ENCODE measurements around the gene PLA2R1.

PLA2R1 gene

GRCh38 chr2:160062292-160063005 is at the start of gene PLA2R1:
PLA2R1 (minus strand) TSS chr2:160062615; CDS start chr2:160062403, 212 bp downstream.
- H3K4me2 ChIP-seq (ENCODE audit: low read depth, low read length, poor library complexity, severe bottlenecking) = no peak within 1 kb of the TSS

DNA sequence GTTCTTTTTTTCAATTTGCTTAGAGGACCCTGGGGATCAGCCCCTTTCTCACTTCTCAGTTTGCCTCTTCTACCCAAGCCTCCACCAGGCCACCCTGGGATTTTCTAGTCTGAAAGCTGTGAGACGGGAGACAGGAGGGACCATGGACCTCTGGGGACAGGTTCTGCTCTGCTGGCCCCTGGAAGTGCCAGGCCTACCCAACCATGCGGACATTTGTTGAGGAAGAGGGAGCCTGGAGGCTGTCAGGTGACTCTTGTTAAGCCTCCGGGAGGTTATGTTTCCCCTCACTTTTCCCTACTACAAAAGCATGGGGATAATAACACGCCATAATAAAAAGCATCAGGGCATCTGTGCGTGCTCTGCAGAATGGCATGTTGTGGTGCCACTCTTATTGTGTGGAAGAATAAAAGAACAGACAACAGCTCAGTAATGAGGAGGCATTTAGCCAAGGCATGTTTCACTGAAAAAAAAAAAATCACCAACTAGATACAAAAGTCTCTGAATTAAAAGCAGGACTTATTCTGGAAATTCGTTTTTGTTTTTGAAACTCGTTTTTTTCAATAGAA is 48.3 kb upstream of the PLA2R1 start:
- no peaks in the 10 kb centered on the region for H3K27me3 ChIP-seq (ENCODE audit: insufficient read depth, low read length, poor library complexity, severe bottlenecking)

More at GRCh38 chr2:160062292-160063005, at the start of gene PLA2R1:
- Histone ChIP-seq H3K9ac (ENCODE audit: low read depth, low read length, poor library complexity, severe bottlenecking) (no peak within 1 kb of the TSS), H2AFZ (ENCODE audit: low read length) (no peak within 1 kb of the TSS), H3K4me3 (ENCODE audit: low read length, poor library complexity, severe bottlenecking) (no peak within 1 kb of the TSS), H3K79me2 (ENCODE audit: insufficient read depth, low read length) (no peaks in the 10 kb centered on the region), H3F3A (ENCODE audit: low read depth) (no peaks in the 10 kb centered on the region), H3K36me3 (ENCODE audit: insufficient read depth, low read length) (no peaks in the 10 kb centered on the region), H4K20me1 (ENCODE audit: insufficient read depth, low read length, poor library complexity, severe bottlenecking) (no peaks in the 10 kb centered on the region), H3K9me3 (ENCODE audit: insufficient read depth, low read depth, low read length) (0 out of 2 replicates have a peak, but pooled peaks cover under 1% of the 10 kb centered on the region), H3K9me2 (replicated peaks; ENCODE audit: low read depth, low read length) (no peaks in the 10 kb centered on the region), H3K4me1 (ENCODE audit: insufficient read depth, low read length, poor library complexity, severe bottlenecking) (no peaks in the 10 kb centered on the region), H3K27me3 (ENCODE audit: insufficient read depth, low read length, poor library complexity, severe bottlenecking) (no peaks in the 10 kb centered on the region)
- TF ChIP-seq CTCF (conservative IDR thresholded peaks at IDR 0.05; ENCODE audit: low read length) = no peak
- TF ChIP-seq EZH2phosphoT487 (IDR thresholded peaks at IDR 0.05; ENCODE audit: borderline replicate concordance) = no peak

DNA sequence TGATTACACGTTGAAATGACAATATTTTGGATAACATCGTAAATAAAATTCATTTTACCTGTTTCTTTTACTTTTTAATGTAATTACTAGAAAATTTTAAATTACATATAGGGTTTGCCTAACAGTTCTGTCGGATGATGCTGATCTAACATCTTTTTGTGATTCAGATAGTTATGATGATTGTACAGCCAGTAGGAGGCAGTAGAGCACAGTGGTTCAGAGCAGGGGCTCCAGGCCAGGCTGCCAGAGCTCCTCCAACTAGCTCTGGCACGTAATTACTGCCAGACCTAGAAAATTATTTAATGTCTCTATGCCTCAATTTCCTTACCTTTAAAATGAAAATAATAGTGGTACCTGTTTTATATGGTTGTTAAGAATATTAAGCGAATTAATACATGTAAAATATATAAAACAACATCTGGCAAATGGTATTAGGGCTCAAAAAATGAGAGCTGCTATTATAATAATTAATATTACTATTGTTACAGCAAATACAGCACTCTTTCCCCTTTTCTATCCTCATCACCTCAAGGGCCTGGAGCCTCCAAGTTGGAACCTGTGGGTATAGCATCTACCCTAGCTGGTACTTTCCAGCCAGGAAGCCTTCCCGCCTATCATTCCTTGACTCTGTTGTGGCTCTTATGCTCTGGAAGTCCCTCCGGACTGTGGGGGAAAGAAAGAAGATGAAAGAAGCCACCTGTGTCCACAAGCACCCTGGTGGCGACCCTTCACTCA is 47.7 kb upstream of the PLA2R1 start:
- H3F3A ChIP-seq (ENCODE audit: low read depth) = no peaks in the 10 kb centered on the region
- TF ChIP-seq CTCF (conservative IDR thresholded peaks at IDR 0.05; ENCODE audit: low read length) (peak; percentile 77), EZH2phosphoT487 (IDR thresholded peaks at IDR 0.05; ENCODE audit: borderline replicate concordance) (no peak)
- no peak overlapping the region for H3K4me2 ChIP-seq (ENCODE audit: low read depth, low read length, poor library complexity, severe bottlenecking)

More for the DNA sequence above, 48.3 kb upstream of the PLA2R1 start:
- no peaks in the 10 kb centered on the region for H3K9me3 ChIP-seq (ENCODE audit: insufficient read depth, low read depth, low read length)
- no peaks in the 10 kb centered on the region for H4K20me1 ChIP-seq (ENCODE audit: insufficient read depth, low read length, poor library complexity, severe bottlenecking)
- no peak overlapping the region for H2AFZ ChIP-seq (ENCODE audit: low read length)
- no peak overlapping the region for H3K4me2 ChIP-seq (ENCODE audit: low read depth, low read length, poor library complexity, severe bottlenecking)
- no peaks in the 10 kb centered on the region for H3K4me1 ChIP-seq (ENCODE audit: insufficient read depth, low read length, poor library complexity, severe bottlenecking)
- no peaks in the 10 kb centered on the region for H3K9me2 ChIP-seq (replicated peaks; ENCODE audit: low read depth, low read length)
- H3K79me2 ChIP-seq (ENCODE audit: insufficient read depth, low read length) = no peaks in the 10 kb centered on the region
- no peak for TF ChIP-seq EZH2phosphoT487 (IDR thresholded peaks at IDR 0.05; ENCODE audit: borderline replicate concordance)
- no peak overlapping the region for H3K9ac ChIP-seq (ENCODE audit: low read depth, low read length, poor library complexity, severe bottlenecking)
- no peaks in the 10 kb centered on the region for H3F3A ChIP-seq (ENCODE audit: low read depth)
- no peak overlapping the region for H3K4me3 ChIP-seq (ENCODE audit: low read length, poor library complexity, severe bottlenecking)
- H3K36me3 ChIP-seq (ENCODE audit: insufficient read depth, low read length) = no peaks in the 10 kb centered on the region

More for the DNA sequence above, 47.7 kb upstream of the PLA2R1 start:
- no peaks in the 10 kb centered on the region for H3K27me3 ChIP-seq (ENCODE audit: insufficient read depth, low read length, poor library complexity, severe bottlenecking)
- no peaks in the 10 kb centered on the region for H3K36me3 ChIP-seq (ENCODE audit: insufficient read depth, low read length)
- no peaks in the 10 kb centered on the region for H3K4me1 ChIP-seq (ENCODE audit: insufficient read depth, low read length, poor library complexity, severe bottlenecking)
- no peaks in the 10 kb centered on the region for H3K9me3 ChIP-seq (ENCODE audit: insufficient read depth, low read depth, low read length)
- no peaks in the 10 kb centered on the region for H4K20me1 ChIP-seq (ENCODE audit: insufficient read depth, low read length, poor library complexity, severe bottlenecking)
- no peaks in the 10 kb centered on the region for H3K79me2 ChIP-seq (ENCODE audit: insufficient read depth, low read length)
- no peak overlapping the region for H3K4me3 ChIP-seq (ENCODE audit: low read length, poor library complexity, severe bottlenecking)
- no peaks in the 10 kb centered on the region for H3K9me2 ChIP-seq (replicated peaks; ENCODE audit: low read depth, low read length)
- no peak overlapping the region for H3K9ac ChIP-seq (ENCODE audit: low read depth, low read length, poor library complexity, severe bottlenecking)
- no peak overlapping the region for H2AFZ ChIP-seq (ENCODE audit: low read length)

Measured in Loucy (cell line).